Measurements from ENCODE around the gene CELSR1. TPM values are rescaled to one million over a fixed set of nuclear protein-coding genes. Genes with fewer than 3 reads are reported as not detected.

The CELSR1 gene
- under 1 TPM; 0.14 to 0.45 TPM for total RNA-seq

- H3K9me3 Mint-ChIP-seq: no peaks in the 10 kb centered on the region
- H3K36me3 Mint-ChIP-seq: no peaks in the 10 kb centered on the region
- H3K4me3 Mint-ChIP-seq: no peak within 1 kb of the TSS
- peaks cover 14 to 20% of the 10 kb centered on the region in 2 donors for H3K27me3 Mint-ChIP-seq
- peaks cover 0 to 7% of the 10 kb centered on the region in 2 donors for H3K4me1 Mint-ChIP-seq (ENCODE audit: low read depth in 2 of 2)
- ATAC-seq (peak in 1 of 2 donors; percentile 51), DNase-seq (ENCODE audit: low spot score) (no peak)
- H3K27ac Mint-ChIP-seq: no peak within 1 kb of the TSS
Measured at GRCh38 chr22:46537225-46537945, at the start of gene CELSR1. Gene CELSR1 (minus strand): TSS chr22:46537620. CDS start chr22:46537170, 450 bp downstream.

GRCh38 chr22:46587061-46587460, 49.6 kb upstream of the CELSR1 start:
- ATAC-seq: peak in 1 of 2 donors; percentile 66

GRCh38 chr22:46586531-46587011, 49.2 kb upstream of the CELSR1 start:
- H3K27ac Mint-ChIP-seq: peak overlapping the region in 1 of 2 donors; percentile 78
- no peaks in the 10 kb centered on the region for H3K27me3 Mint-ChIP-seq
- H3K36me3 Mint-ChIP-seq: no peaks in the 10 kb centered on the region
- peaks cover 15 to 26% of the 10 kb centered on the region in 2 donors for H3K4me1 Mint-ChIP-seq (ENCODE audit: low read depth in 2 of 2)
- H3K4me3 Mint-ChIP-seq: peak overlapping the region; percentile 75
- ATAC-seq (no peak), DNase-seq (ENCODE audit: low spot score) (no peak)
- H3K9me3 Mint-ChIP-seq: no peaks in the 10 kb centered on the region

More at GRCh38 chr22:46587061-46587460, 49.6 kb upstream of the CELSR1 start:
- H3K4me1 Mint-ChIP-seq (ENCODE audit: low read depth in 2 of 2): peaks cover 18 to 28% of the 10 kb centered on the region in 2 donors
- H3K27me3 Mint-ChIP-seq: no peaks in the 10 kb centered on the region
- no peaks in the 10 kb centered on the region for H3K9me3 Mint-ChIP-seq
- peak overlapping the region; percentile 75 for H3K4me3 Mint-ChIP-seq
- DNase-seq (ENCODE audit: low spot score): no peak
- H3K27ac Mint-ChIP-seq: peak overlapping the region in 1 of 2 donors; percentile 78
- no peaks in the 10 kb centered on the region for H3K36me3 Mint-ChIP-seq

- H3K27ac Mint-ChIP-seq: no peak overlapping the region
- ATAC-seq: no peak
- H3K9me3 Mint-ChIP-seq: no peaks in the 10 kb centered on the region
- H3K4me1 Mint-ChIP-seq (ENCODE audit: low read depth in 2 of 2): peaks cover 15 to 31% of the 10 kb centered on the region in 2 donors
- H3K36me3 Mint-ChIP-seq: no peaks in the 10 kb centered on the region
- H3K27me3 Mint-ChIP-seq: no peaks in the 10 kb centered on the region
- no peak overlapping the region for H3K4me3 Mint-ChIP-seq
- no peak for DNase-seq (ENCODE audit: low spot score)
Measured at GRCh38 chr22:46586123-46586519, 48.7 kb upstream of the CELSR1 start.

GRCh38 chr22:46585340-46586122, 48.1 kb upstream of the CELSR1 start:
- Mint-ChIP-seq H3K36me3 (no peaks in the 10 kb centered on the region), H3K4me1 (ENCODE audit: low read depth in 2 of 2) (peaks cover 15 to 31% of the 10 kb centered on the region in 2 donors), H3K4me3 (no peak overlapping the region), H3K9me3 (no peaks in the 10 kb centered on the region), H3K27me3 (no peaks in the 10 kb centered on the region), H3K27ac (no peak overlapping the region)
- DNase-seq (ENCODE audit: low spot score): peak; percentile 59
- no peak for ATAC-seq

- no peaks in the 10 kb centered on the region for H3K27me3 Mint-ChIP-seq
- no peaks in the 10 kb centered on the region for H3K36me3 Mint-ChIP-seq
- ATAC-seq (no peak), DNase-seq (ENCODE audit: low spot score) (no peak)
- no peaks in the 10 kb centered on the region for H3K9me3 Mint-ChIP-seq
- H3K4me3 Mint-ChIP-seq: no peak overlapping the region
- H3K27ac Mint-ChIP-seq: no peak overlapping the region
- H3K4me1 Mint-ChIP-seq (ENCODE audit: low read depth in 2 of 2): peaks cover 14 to 32% of the 10 kb centered on the region in 2 donors
Measured at GRCh38 chr22:46584081-46584921, 46.9 kb upstream of the CELSR1 start.

GRCh38 chr22:46583571-46583970, 46.2 kb upstream of the CELSR1 start:
- Mint-ChIP-seq H3K36me3 (no peaks in the 10 kb centered on the region), H3K27ac (no peak overlapping the region), H3K27me3 (no peaks in the 10 kb centered on the region), H3K4me3 (no peak overlapping the region), H3K9me3 (no peaks in the 10 kb centered on the region), H3K4me1 (ENCODE audit: low read depth in 2 of 2) (peaks cover 17 to 37% of the 10 kb centered on the region in 2 donors)
- ATAC-seq (no peak), DNase-seq (ENCODE audit: low spot score) (no peak)

GRCh38 chr22:46582281-46582933, 45.0 kb upstream of the CELSR1 start:
- Mint-ChIP-seq H3K4me1 (ENCODE audit: low read depth in 2 of 2) (peaks cover 14 to 37% of the 10 kb centered on the region in 2 donors), H3K36me3 (no peaks in the 10 kb centered on the region), H3K27me3 (no peaks in the 10 kb centered on the region), H3K27ac (no peak overlapping the region), H3K4me3 (no peak overlapping the region), H3K9me3 (no peaks in the 10 kb centered on the region)
- DNase-seq (ENCODE audit: low spot score) (no peak), ATAC-seq (no peak)

GRCh38 chr22:46581538-46582244, 44.3 kb upstream of the CELSR1 start:
- Mint-ChIP-seq H3K27ac (no peak overlapping the region), H3K4me3 (no peak overlapping the region), H3K9me3 (no peaks in the 10 kb centered on the region), H3K4me1 (ENCODE audit: low read depth in 2 of 2) (peaks cover 8 to 30% of the 10 kb centered on the region in 2 donors), H3K36me3 (no peaks in the 10 kb centered on the region), H3K27me3 (no peaks in the 10 kb centered on the region)
- no peak for DNase-seq (ENCODE audit: low spot score)
- ATAC-seq: no peak

GRCh38 chr22:46580940-46581537, 43.6 kb upstream of the CELSR1 start:
- H3K4me3 Mint-ChIP-seq: no peak overlapping the region
- no peak overlapping the region for H3K27ac Mint-ChIP-seq
- no peaks in the 10 kb centered on the region for H3K9me3 Mint-ChIP-seq
- ATAC-seq: no peak
- H3K36me3 Mint-ChIP-seq: no peaks in the 10 kb centered on the region
- peaks cover 10 to 30% of the 10 kb centered on the region in 2 donors for H3K4me1 Mint-ChIP-seq (ENCODE audit: low read depth in 2 of 2)
- no peaks in the 10 kb centered on the region for H3K27me3 Mint-ChIP-seq
- DNase-seq (ENCODE audit: low spot score): no peak

- ATAC-seq: no peak
- Mint-ChIP-seq H3K36me3 (no peaks in the 10 kb centered on the region), H3K4me3 (no peak overlapping the region), H3K27ac (peak overlapping the region in 1 of 2 donors; percentile 16), H3K9me3 (no peaks in the 10 kb centered on the region), H3K4me1 (ENCODE audit: low read depth in 2 of 2) (peaks cover 19 to 36% of the 10 kb centered on the region in 2 donors), H3K27me3 (no peaks in the 10 kb centered on the region)
- DNase-seq (ENCODE audit: low spot score): no peak
Measured at GRCh38 chr22:46579751-46580449, 42.5 kb upstream of the CELSR1 start.
